Fibroblast of skin of abdomen (primary cell): ENCODE data around the gene EDARADD.

Source experiments
- DNase-seq: peaks from one replicate; pipeline ENCODE4 v3.0.0-alpha.2; 2013

Gene EDARADD

GRCh38 chr1:236394879-236395229, 768 bp downstream of the EDARADD start:
- DNase-seq: peak; percentile 5

- peak; percentile 30 for DNase-seq
Measured at GRCh38 chr1:236395230-236395946, 1.3 kb downstream of the EDARADD start.

GRCh38 chr1:236395947-236396664, 2.0 kb downstream of the EDARADD start:
- DNase-seq: no peak

- DNase-seq: no peak
Measured at GRCh38 chr1:236396665-236397043, 2.6 kb downstream of the EDARADD start.

- no peak for DNase-seq
Measured at GRCh38 chr1:236397173-236397759, 3.2 kb downstream of the EDARADD start.

- no peak for DNase-seq
Measured at GRCh38 chr1:236398538-236398937, 4.5 kb downstream of the EDARADD start.

- DNase-seq: no peak
Measured at GRCh38 chr1:236400061-236400603, 6.0 kb downstream of the EDARADD start.

GRCh38 chr1:236401698-236402097, 7.6 kb downstream of the EDARADD start:
- DNase-seq: no peak

GRCh38 chr1:236403905-236404696, 10.0 kb downstream of the EDARADD start:
- DNase-seq: no peak

GRCh38 chr1:236407059-236407458, 13.0 kb downstream of the EDARADD start:
- no peak for DNase-seq

- DNase-seq: no peak
Measured at GRCh38 chr1:236413688-236414087, 19.6 kb downstream of the EDARADD start.

GRCh38 chr1:236416165-236416564, 22.1 kb downstream of the EDARADD start:
- no peak for DNase-seq

GRCh38 chr1:236417336-236417735, 23.2 kb downstream of the EDARADD start:
- DNase-seq: no peak

- no peak for DNase-seq
Measured at GRCh38 chr1:236419502-236419901, 25.4 kb downstream of the EDARADD start.

- DNase-seq: peak; percentile 32
Measured at GRCh38 chr1:236421022-236421421, 26.9 kb downstream of the EDARADD start.

- DNase-seq: no peak
Measured at GRCh38 chr1:236421850-236422516, 27.9 kb downstream of the EDARADD start.

GRCh38 chr1:236422517-236422876, 28.4 kb downstream of the EDARADD start:
- DNase-seq: no peak

- DNase-seq: no peak
Measured at GRCh38 chr1:236425031-236425663, 31.1 kb downstream of the EDARADD start.

- DNase-seq: no peak
Measured at GRCh38 chr1:236426215-236426614, 32.1 kb downstream of the EDARADD start.

- DNase-seq: no peak
Measured at GRCh38 chr1:236429715-236430274, 35.7 kb downstream of the EDARADD start.

GRCh38 chr1:236433819-236434315, 39.8 kb downstream of the EDARADD start:
- DNase-seq: no peak
